Testis (tissue), 3 donors: ENCODE results near the gene FAM210B. TPM values are rescaled to one million over a fixed set of nuclear protein-coding genes. Genes with fewer than 3 reads are reported as not detected.

Experiments
- DNase-seq: peaks from one replicate; pipeline ENCODE4 v3.0.0-alpha.2; 2019
- H3K27ac ChIP-seq, 2 donors: fragments of 200-600 bp; sonication (generic); one replicate each; pipeline ENCODE4 v1.5.1; 2019
- H3K27me3 ChIP-seq: fragments of 200-600 bp; sonication (generic); one replicate; pipeline ENCODE4 v1.5.1; 2019
- H3K36me3 ChIP-seq: fragments of 200-600 bp; sonication (generic); one replicate; pipeline ENCODE4 v1.5.1; 2017; ENCODE audit warnings: low read depth; ENCODE audit errors: missing control alignments
- H3K4me1 ChIP-seq: fragments of 200-600 bp; sonication (generic); one replicate; pipeline ENCODE4 v1.5.1; 2019
- H3K4me3 ChIP-seq, 2 donors: fragments of 200-600 bp; sonication (generic); one replicate each; pipeline ENCODE4 v1.5.1; 2017 to 2019
- H3K9me3 ChIP-seq: fragments of 200-600 bp; sonication (generic); one replicate; pipeline ENCODE4 v1.5.1; 2017
- CTCF ChIP-seq, 3 experiments: fragments of 450-650 bp in 2 of 3; fragments of 200-600 bp in 1 of 3; sonication (generic) in 1 of 3; IDR thresholded peaks; one replicate each; pipeline ENCODE4 v1.5.1; 2016 to 2019; ENCODE audit warnings: antibody characterized with exemption in 3 of 3, mild to moderate bottlenecking in 2 of 3, moderate library complexity in 1 of 3
- POLR2A ChIP-seq: fragments of 450-650 bp; IDR thresholded peaks from one replicate; pipeline ENCODE4 v1.6.1; 2017; ENCODE audit warnings: antibody characterized with exemption, mild to moderate bottlenecking, moderate library complexity
- WGBS, 2 donors: methylation state at CpG; one replicate each; pipeline ENCODE4 v1.1.5; 2018; 5-methylcytosine and 5-hydroxymethylcytosine counted together
- intact Hi-C: fragments of 100-400 bp; cut with DNase I; formaldehyde crosslinking; loops from one replicate; pipeline ENCODE4 v1.15.1; 2023; ENCODE audit warnings: low total_unique reads
- polyA plus RNA-seq: library from polyadenylated mRNA; stranded (reverse); fragments of 350-450 nt; fragmentation: Illumina TruSeq; extraction: RNeasy Lipid Tissue Mini Kit (QIAGEN cat#74804); gene quantifications from one replicate; pipeline ENCODE4 v1.2.3, GENCODE V29; 2014; ENCODE audit warnings: low read depth, low replicate concordance; ENCODE audit not compliant: insufficient read depth
- total RNA-seq, 2 donors: library from RNA; depleted of rRNA; stranded (reverse); fragments of >200 nt; gene quantifications; one replicate each; pipeline ENCODE4 v1.2.3, GENCODE V29; 2016

The FAM210B gene
- total and polyA plus RNA-seq, 3 donors from 2014 or later = 26.7 to 33.9 (median 29.5) TPM

GRCh38 chr20:56348746-56349145 is 10.0 kb upstream of the FAM210B start:
- Histone ChIP-seq H3K36me3 (no peaks in the 10 kb centered on the region), H3K27ac (no peak overlapping the region), H3K4me1 (no peaks in the 10 kb centered on the region), H3K9me3 (no peaks in the 10 kb centered on the region), H3K27me3 (no peaks in the 10 kb centered on the region), H3K4me3 (no peak overlapping the region)
- DNase-seq = no peak
- TF ChIP-seq CTCF (IDR thresholded peaks at IDR 0.05) (no peak), POLR2A (no peak)
- intact Hi-C loops = no loop called here
- WGBS, 2 donors = 17 to 32% methylated on average over 3 of the region's 3 CpGs

- Histone ChIP-seq H3K27ac (no peak overlapping the region), H3K36me3 (no peaks in the 10 kb centered on the region), H3K27me3 (no peaks in the 10 kb centered on the region), H3K9me3 (no peaks in the 10 kb centered on the region), H3K4me3 (no peak overlapping the region), H3K4me1 (no peaks in the 10 kb centered on the region)
- intact Hi-C loops = no loop called here
- WGBS, 2 donors = 85 to 94% methylated on average over 2 of the region's 2 CpGs
- TF ChIP-seq POLR2A = no peak
- no peak for TF ChIP-seq CTCF (IDR thresholded peaks at IDR 0.05)
- DNase-seq = no peak
Observed at GRCh38 chr20:56350842-56351241, 7.9 kb upstream of the FAM210B start.

GRCh38 chr20:56352345-56353055 is 6.3 kb upstream of the FAM210B start:
- no peak overlapping the region for H3K27ac ChIP-seq
- H3K4me3 ChIP-seq = no peak overlapping the region
- no peak for DNase-seq
- TF ChIP-seq POLR2A (no peak), CTCF (IDR thresholded peaks at IDR 0.05) (no peak)
- intact Hi-C loops = no loop called here
- no peaks in the 10 kb centered on the region for H3K27me3 ChIP-seq
- H3K9me3 ChIP-seq = no peaks in the 10 kb centered on the region
- no peaks in the 10 kb centered on the region for H3K4me1 ChIP-seq
- WGBS, 2 donors = 81 to 85% methylated on average over 5 of the region's 5 CpGs
- H3K36me3 ChIP-seq = no peaks in the 10 kb centered on the region

GRCh38 chr20:56353356-56353755 is 5.4 kb upstream of the FAM210B start:
- intact Hi-C loops = no loop called here
- H3K9me3 ChIP-seq = no peaks in the 10 kb centered on the region
- no peak for DNase-seq
- H3K27ac ChIP-seq = no peak overlapping the region
- no peaks in the 10 kb centered on the region for H3K4me1 ChIP-seq
- TF ChIP-seq CTCF (IDR thresholded peaks at IDR 0.05) (no peak), POLR2A (no peak)
- no peak overlapping the region for H3K4me3 ChIP-seq
- no peaks in the 10 kb centered on the region for H3K27me3 ChIP-seq
- 68 to 70% methylated on average over 4 of the region's 4 CpGs for WGBS, 2 donors
- H3K36me3 ChIP-seq = no peaks in the 10 kb centered on the region

GRCh38 chr20:56358070-56358469 is 704 bp upstream of the FAM210B start:
- Histone ChIP-seq H3K4me1 (peaks cover 20% of the 10 kb centered on the region), H3K4me3 (peak overlapping the region; percentile 29 to 98), H3K9me3 (no peaks in the 10 kb centered on the region), H3K36me3 (no peaks in the 10 kb centered on the region), H3K27me3 (no peaks in the 10 kb centered on the region), H3K27ac (no peak overlapping the region)
- WGBS, 2 donors = 35 to 39% methylated on average over 6 of the region's 6 CpGs
- intact Hi-C loops = no loop called here
- DNase-seq = no peak
- TF ChIP-seq POLR2A (no peak), CTCF (IDR thresholded peaks at IDR 0.05) (no peak)
